Stimulated activated CD4-positive, alpha-beta T cell treated with anti-CD3 and anti-CD28 coated beads, Interleukin-2, amount 100 ng/mL, for 24 hours (primary cell): ENCODE data around the gene TRAPPC6A.

Source experiments
- DNase-seq, 2 donors: peaks; one replicate each; pipeline ENCODE4 v3.0.0-alpha.2; 2020

Gene TRAPPC6A

DNA sequence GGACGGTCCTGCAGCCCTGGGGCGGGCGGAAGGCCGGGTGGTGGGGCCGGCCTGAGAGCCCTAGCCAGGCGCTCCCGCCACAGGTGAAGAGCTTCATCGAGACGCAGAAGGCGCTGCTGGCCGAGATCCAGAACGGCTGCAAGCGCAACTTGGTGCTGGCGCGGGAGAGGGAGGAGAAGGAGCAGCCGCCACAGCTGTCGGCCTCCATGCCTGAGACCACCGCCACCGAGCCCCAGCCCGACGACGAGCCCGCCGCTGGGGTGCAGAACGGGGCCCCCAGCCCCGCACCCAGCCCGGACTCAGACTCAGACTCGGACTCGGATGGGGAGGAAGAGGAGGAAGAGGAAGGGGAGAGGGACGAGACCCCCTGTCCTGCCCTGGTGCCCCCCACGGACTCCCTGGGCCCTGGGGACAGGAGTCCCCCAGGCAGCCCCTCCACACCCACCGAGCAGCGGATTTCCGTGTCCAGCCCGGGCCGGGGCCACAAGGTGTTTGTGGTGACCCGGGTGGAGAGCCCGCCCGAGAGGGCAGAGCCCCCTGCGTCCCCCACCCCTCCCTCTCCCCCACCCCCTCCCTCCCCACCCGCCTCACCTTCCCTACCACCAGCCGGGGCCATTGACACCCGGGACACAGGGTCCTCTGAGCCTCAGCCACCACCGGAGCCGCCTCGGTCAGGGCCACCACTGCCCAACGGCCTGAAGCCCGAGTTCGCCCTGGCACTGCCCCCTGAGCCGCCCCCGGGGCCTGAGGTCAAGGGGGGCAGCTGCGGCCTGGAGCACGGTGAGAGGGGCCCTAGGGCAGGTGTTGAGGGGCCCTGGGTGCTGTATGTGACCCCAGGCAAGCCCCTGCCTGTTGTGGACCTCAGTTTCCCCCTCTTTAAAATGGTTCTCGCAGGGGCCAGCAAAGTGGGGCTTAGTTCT, 32.5 kb downstream of the TRAPPC6A start:
- no peak for DNase-seq

DNA sequence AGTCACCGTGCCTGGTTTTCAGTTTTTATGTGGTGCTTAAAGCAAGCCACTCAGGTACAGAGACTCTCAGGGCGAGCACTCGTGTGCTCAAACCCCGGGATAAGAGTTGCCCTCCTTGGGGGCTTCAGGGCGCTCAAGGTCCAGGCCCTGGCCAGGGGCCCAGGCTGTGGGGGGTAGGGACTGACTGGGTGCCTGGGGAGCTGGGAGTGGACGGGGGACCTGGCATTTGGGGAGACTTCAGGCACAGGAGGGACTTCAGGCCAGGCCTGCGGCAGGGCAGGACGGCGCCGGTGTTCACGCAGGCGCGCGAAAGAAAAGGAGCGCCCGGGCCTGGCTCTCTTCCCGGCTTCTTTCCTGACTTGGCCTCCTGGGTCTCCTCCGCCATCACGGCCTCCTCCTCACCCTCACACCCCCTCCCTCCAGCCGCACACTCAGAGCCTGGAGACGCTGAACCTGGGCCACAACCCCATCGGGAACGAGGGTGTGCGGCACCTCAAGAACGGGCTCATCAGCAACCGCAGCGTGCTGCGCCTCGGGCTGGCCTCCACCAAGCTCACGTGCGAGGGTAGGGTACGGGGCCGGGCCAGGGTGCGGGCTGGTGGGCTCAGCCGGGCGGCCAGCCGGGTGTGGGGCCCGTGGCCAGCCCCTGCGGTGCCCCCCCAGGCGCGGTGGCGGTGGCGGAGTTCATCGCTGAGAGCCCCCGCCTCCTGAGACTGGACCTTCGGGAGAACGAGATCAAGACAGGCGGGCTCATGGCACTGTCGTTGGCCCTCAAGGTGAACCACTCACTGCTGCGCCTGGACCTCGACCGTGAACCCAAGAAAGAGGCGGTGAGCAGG, 33.4 kb downstream of the TRAPPC6A start:
- DNase-seq: no peak

DNA sequence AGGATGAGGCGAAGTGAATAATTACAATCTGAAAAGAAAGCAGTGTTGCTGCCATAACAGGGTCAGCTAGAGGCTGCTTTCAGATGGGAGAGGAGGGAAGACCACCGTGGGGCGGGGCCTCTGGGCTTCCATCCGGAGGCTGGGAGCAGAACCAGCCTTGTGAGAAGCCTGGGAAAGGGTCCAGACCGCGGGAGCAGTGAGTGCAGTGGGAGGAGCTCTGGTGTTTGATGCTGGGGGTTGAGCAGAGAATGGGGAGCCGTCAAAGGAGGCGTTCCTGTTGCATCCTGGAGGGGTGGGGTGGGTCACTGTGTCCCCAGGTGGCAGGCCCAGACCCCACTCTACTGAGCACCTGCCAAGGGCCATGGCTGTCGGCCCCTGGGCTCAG, 35.3 kb downstream of the TRAPPC6A start:
- DNase-seq: no peak

DNA sequence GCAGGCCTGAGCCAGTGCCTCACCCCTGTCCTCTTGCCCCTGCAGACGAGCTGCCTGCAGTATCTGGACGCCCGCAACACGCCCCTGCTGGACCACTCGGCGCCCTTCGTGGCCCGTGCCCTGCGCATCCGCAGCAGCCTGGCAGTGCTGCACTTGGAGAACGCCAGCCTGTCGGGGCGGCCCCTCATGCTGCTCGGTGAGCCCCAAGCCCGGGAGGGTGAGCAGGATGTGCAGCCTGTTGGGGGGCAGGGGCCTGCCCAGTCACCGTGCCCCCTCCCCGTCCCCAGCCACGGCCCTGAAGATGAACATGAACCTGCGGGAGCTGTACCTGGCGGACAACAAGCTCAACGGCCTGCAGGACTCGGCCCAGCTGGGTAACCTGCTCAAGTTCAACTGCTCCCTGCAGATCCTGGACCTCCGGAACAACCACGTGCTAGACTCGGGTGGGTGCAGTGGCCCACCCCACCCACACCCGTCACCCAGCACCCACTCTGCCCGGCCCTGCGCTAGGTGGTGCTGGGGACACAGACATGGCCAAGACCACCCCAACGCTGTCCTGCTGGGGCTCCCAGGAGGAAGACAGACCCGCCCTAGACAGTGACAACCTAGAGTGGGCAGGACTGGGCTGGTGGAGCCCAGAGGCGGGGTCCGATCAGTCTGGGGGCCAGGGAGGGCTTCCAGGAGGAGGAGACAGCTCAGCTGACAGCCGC, 35.9 kb downstream of the TRAPPC6A start:
- no peak for DNase-seq

DNA sequence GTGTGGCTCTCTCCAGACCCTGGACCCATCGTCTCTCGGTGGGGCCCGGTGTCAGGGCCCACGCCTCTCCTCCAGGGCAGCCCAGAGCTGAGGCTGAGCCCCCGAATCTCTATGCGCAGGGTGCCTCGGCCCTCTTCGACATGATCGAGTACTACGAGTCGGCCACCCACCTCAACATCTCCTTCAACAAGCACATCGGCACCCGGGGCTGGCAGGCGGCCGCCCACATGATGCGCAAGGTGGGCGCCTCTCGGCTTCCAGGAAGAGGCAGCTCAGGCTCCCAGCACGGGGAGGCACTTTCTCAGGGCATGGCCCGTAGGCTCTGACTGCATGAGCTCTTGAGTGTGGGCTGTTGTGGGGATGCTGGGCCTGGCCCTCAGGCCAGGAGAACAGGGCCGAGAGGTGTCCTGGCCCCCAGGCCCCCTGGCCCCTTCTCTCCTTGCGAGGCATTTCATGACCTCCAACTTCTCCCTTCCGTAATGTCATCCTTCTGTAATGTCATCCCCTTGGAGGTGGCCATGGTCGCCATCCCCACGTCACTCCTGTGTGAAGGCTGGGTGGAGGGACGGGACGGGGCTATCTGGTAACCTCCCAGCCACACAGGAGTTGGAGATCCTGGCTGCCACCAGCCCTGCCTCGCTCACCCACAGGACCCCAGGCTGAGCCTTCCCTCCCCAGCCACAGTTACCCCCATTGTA, 36.7 kb downstream of the TRAPPC6A start:
- no peak for DNase-seq

DNA sequence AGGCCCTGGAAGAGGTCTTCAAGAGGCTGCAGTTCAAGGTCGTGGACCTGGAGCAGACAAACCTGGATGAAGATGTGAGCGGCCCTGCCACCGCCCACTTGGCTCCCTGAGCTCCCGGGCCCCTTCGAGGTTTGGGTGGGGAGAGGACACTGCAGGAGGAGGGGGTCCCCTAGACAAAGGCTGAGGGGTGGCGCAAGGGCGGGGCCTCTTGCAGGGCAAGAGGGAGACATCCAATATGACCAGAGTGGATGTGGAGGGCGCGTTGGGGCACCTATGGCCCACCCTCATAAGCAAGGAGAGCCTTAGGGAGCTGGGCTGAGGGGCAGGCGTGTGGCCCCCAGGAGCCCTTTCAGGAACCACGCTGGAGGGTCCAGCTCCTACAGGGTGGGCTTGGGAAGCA, 37.5 kb downstream of the TRAPPC6A start:
- DNase-seq: no peak

DNA sequence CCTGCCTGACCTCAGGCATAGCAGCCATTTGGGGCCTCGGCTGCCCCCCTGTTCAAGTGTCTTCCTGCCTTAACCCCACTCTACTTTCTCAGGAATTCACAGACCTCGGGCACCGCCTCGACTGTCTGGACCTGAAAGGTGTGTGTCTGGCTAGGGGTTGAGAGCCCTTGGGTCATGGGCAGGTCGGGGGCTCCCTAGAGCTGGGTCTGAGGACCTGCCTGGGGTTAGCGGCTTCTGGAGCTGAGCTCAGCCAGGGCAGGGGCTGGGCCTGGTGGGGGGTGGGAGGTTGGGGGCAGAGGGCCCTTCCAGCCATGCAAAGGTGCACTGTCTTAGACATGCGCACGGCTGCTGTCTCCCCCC, 37.9 kb downstream of the TRAPPC6A start:
- DNase-seq: no peak

DNA sequence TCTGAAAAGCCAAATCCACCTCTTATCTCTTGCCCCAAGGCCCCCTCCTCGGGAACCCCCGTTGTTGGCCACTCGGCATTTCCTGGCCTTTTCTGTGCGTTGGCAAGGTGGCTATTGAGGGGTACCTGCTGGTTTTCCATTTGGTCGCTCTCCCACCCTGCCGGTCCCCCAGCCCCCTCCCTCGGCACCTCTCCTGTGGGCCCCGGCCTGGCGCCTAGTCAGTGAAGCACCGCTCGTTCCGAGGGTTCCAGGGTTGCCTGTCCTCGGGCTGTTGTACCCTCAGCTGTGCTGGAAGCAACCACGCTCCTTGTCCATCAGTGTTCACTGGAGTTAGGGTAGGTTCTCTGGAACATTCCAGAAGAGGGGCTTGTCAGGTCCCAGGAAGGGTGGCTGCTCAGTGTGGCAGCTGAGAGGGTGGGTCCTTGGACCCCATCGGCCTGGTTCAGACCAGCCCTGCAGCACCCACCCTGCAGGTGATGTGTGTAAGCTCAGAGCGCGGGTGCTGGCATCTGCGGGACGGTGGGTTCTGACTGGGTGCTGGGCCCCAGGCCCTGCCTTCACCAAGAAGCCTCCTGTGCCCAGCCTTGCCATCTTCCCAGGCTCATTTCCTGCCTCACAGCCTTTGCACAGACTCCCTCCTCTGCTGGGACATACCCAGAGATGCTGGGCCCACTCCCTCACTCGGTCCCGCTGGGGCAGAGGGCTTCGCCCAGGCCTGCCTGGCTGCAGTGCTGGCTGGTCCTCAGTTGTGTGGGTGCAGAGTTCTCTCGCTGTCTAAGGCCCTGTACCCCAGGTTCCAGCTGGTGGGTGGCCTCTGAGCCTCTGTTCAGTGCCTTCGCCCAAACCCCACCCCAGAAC, 38.5 kb downstream of the TRAPPC6A start:
- no peak for DNase-seq

DNA sequence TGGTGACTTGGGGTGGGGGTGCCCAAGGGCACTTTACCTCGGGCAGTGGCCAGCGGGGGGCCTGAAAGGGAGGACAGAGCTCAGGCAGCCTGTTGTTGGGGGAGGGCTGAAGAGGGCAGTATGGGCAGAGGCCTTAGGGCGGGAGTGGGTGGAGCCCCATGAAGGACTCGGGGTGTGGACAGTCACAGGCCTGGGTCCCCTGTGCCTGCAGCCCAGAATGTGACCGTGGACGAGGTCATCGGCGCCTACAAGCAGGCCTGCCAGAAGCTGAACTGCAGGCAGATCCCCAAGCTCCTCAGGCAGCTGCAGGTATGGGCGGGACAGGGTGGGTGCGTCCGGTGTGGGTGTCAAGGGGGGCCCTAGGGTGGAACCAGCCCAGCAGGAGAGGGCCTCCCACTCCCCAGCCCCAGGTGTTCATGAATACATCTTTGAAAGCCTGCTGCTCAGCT, 39.7 kb downstream of the TRAPPC6A start:
- DNase-seq: no peak

DNA sequence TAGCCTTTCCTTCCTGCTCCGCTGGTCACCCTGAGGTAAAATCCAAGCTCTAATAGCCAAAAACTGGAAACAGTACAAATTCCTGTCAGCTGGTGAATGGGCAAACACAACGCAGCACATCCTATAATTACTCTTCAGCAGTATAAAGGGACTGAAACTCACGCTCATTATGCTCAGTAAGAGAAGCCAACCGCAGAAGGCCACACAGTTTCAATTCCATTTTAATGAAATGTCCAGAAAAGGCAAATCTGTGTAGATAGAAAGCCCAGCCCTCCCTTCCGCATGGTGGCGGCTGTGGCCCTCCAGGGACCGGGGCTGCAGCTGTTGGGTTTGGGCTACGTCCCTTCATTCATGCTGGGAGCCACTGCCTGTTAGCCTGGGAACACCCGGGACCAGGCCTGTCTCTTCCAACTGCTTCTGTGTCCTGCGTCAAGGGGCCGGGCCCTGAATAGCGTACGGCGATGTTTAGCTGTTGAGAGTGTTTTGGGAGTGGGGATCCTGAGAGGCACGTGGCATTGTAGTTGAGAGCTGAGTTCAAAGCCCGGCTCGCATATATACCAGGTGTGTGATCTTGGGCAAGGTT, 40.8 kb downstream of the TRAPPC6A start:
- DNase-seq: no peak

DNA sequence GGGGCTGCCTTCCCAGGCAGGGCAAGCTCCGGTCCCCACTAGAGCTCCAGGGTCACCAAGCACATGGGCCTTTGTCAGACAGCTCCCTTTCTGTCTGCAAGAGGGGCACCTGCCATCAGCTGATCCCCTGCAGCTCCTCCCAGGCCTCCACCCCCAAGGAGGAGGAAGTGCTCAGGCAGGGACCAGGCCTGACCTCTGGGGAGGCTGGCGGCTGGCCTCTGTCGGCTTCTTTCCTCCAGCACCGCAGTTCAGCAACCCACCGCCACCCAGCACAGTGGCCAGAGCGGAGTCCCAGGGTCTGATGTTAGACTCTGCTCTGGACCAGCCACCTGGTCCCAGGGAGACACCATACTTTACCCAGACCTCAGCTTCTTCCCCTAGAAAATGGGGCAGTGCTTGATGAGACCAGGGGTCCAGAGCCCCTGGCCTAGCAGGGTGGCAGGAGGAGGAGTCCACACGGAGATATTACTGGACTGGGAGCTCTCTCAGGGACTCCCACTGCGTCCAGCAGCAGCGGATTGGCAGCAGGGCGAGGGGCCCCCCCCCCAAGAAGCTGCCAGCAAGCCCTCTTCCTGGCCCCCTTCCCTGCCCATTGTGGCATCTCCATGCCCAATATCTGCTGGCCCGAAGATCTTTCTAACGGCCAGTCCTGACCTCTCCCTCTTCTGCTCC, 41.4 kb downstream of the TRAPPC6A start:
- no peak for DNase-seq

DNA sequence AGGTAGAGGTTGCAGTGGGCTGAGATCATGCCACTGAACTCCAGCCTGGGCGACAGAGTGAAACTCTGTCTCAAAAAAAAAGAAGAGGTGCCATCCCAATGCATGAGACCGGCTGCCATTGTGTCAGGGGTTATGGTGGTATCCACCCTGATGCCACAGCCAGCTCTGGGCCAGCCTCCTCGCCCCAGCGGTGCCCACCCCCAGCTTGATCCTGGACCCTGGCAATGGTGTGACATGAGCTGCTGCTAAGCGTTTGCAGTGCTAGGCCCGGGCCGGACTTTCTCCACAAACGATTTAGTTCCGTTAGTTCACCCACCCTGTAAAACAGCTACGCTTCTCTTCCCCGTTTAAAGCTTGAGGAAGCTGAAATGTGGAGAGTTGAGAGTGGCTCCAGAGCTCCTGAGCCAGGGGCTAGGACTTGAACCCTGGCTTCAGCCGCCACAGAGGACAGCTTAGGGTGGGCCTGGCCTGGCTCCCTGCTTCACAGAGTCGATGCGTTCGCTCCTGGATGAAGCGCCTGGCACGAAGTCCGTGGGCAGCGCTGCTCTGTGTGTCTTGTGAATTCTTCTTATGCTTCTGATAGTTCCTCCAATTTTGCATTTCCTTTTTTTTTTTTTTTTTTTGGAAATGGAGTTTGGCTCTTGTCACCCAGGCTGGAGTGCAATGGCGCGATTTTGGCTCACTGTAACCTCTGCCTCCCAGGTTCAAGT, 42.7 kb downstream of the TRAPPC6A start:
- no peak for DNase-seq

DNA sequence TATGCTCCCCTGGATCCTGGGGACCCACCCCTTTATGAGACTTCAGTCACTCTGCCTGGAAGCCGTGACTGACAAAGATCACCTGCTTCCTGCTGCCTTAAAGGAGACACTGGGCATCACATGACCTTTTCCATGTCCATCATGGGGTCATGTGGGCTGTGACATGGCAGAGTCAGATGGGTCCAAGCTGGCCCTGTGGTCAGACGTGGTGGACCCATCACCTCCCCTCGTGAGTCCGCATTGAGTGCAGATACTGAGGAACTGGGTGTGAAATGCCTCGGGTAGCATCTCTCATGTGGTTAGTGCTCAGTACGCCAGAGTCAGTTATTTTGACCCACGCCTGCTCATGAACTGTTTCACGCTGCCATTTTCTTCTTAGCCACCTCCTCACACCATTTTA, 44.4 kb downstream of the TRAPPC6A start:
- DNase-seq: no peak

DNA sequence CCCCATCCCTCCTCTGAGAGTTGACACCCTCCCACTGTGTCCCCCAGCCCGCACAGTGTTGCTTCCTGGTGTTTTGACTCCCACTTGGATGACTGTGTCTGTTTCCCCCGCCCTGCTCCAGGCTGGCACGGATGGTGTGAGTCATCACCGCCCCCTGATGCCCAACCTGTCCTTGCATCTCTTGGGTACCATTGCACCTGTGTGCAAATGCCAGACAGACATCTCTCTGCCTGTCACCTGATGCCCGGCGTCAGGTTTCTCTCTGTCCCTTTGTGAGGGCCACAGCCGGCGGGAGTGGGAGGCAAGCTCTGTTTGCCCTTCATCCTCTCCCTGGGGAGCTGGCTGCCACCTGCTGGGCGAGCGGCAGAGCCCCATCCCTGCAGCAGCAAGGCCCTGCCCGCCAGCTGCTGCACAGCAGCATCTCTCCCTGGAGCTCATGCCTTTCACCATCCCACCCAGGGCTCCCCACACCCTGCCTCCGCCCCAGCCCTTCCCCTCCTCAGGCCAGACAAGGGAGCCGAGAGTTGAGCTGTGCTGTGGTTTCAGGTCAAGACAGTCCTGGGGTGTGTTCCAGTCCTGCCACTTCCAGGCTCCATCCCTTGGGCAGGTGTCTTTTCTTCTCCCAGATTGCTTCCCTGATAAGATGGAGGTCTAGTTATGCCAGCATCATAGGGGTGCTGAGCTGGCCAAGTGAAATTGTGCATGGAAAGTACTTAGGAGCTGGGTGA, 47.0 kb downstream of the TRAPPC6A start:
- no peak for DNase-seq

DNA sequence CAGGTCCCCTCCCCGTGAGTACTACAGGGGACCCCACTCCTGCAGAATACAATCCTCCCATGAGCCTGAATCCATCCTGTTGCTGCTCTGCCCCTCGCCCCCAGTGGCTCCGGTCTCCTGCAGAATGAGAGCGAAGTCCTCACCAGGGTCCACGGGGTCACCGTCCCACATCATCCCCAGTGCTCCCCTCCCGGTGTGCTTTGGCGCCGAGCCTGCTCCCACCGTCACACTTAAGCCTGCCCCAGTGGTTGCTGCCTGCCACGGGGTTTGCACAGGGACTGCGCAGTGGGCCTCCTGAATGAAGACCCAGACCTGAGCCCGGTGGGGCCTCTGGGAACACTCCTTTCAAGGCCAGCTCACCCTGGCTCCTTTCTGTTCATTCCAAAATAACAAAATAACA, 47.8 kb downstream of the TRAPPC6A start:
- no peak for DNase-seq

DNA sequence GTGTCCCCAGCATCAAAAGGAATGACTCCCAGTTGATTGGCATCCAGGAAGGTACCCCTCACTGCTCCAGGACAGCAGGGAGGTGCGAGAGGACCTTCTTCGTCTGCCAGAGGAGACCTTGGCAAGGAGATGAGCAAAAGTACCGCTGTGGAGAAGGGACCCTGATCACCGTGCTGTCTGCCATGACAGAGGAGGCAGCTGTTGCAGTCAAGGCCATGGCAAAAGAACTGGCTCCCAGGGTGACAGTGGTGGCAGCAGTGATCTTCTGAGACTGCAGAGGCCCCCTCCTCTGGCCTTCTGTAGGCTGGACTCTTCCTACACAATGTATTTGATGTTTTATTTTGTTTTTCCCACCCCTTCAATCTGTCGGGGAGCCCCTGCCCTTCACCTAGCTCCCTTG, 49.2 kb downstream of the TRAPPC6A start:
- DNase-seq: no peak

DNA sequence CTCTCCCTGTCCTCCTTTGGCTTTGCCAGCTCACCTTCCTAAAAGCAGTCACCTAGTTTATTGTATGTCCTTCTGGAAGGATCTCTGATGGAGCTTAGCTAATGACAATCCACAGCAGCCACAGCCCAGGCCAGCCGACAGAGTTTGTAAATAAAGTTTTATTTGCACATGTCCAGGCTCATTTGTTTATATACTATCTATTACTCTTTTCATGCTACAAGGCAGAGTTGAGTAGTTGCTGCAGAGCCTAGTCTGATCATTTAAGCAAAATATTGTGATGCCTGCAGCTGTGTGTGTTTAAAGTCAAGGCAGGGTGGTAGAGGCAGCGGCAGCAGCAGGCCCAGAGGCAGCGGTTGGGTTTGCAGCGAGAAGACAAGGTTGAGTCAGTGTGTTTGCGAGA, 49.9 kb downstream of the TRAPPC6A start:
- DNase-seq: no peak

DNA sequence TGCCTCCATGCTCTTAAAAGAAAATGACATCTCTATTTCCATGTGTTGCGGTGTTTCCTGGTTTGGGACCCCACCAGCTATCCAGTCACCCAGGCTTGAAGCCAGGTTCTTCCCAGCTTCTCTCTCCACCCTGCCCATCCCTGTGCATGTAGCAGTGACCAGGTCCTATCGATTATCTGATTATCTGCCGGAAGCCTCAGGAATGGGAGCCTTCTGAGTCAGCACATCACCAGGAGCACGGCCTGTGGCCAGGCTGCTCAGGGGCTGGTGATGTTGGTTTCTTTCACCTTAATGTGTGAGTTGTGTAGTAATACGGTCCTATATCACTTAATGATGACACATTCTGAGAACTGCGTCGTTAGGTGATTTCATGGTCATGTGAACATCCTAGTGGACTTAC, 51.4 kb downstream of the TRAPPC6A start:
- no peak for DNase-seq

DNA sequence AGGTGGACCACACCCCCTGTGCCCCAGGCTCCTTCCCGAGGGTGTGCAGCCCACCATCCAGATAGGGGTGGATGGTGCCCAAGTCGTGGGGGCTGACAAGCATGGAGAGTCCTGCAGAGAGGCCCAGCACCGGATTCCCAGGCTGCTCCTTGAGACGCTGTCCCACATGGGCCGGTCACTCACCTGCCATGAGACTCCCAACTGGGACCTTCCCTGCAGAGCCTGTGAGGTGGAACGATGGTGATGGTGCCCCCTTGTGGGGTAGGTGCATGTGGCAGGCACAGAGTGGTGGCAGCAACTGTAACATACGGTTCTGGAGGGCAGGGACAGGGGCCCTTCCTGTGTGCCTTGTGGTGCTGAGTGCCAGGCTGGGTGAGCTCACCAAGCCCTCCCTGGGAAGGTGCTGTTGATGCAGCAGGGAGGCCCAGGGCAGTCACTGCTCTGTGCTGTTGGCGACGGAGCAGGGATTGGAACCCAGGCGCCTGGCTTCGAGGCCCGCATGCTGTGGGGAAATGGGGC, 52.0 kb downstream of the TRAPPC6A start:
- peak; percentile 78 to 79 for DNase-seq
